HG03442 (cell line): ENCODE measurements around the gene ST7L.
A peak's percentile ranks its signal among the peaks of the same experiment; 100 is the strongest.

ENCODE experiments used
- ATAC-seq: cut with Tn5 transposase; IDR thresholded peaks from one replicate; pipeline ENCODE4 v1.9.1; 2021; ENCODE audit warnings: mild to moderate bottlenecking, moderate library complexity; ENCODE audit not compliant: unreplicated experiment

ST7L gene

DNA sequence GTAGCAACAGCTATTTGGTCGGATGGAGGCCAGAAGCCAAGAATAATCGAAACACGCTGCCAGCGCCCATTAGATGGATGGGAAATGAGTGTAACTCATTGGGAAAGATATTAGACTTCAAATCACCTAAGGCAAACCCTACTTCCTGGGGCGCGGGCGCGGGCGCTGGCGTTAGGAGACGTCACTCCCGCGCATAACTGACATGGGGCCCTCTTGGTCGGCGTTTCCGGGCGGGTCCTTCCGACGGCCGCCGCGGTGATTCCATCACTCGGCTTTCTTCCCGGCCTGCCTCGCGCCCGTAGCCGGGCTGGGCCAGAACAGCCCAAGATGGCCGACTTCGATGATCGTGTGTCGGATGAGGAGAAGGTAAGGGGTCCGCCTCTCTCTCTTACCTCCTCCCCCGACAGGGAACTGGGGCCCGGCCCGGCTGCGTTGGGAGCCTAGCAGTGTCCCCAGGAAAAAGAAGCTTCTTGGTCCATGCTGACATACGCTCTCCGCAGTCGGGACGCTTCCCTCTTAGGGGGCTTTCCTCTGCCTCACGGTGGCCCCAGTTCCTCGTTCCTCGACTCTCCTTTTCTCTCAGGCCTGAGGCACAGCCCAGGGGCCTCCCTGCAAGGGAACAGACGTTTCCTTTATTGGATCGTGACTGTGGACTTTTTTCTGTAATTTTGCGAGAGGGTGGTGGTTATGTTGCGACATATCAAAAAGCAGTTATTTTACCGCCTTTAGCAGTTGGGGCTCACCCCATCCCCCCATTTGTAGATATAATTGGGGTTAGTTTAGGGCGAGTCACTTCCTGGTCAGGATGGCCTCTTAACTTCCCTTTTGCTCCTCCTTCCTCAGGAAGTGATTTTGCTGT, 806 bp upstream of the ST7L start, which contains the start of gene CAPZA1:
Gene CAPZA1 (plus strand): TSS at position 315 of the 859 bp plus-strand sequence. CDS start 13 bp downstream, at position 328.
- ATAC-seq = peak; percentile 84

DNA sequence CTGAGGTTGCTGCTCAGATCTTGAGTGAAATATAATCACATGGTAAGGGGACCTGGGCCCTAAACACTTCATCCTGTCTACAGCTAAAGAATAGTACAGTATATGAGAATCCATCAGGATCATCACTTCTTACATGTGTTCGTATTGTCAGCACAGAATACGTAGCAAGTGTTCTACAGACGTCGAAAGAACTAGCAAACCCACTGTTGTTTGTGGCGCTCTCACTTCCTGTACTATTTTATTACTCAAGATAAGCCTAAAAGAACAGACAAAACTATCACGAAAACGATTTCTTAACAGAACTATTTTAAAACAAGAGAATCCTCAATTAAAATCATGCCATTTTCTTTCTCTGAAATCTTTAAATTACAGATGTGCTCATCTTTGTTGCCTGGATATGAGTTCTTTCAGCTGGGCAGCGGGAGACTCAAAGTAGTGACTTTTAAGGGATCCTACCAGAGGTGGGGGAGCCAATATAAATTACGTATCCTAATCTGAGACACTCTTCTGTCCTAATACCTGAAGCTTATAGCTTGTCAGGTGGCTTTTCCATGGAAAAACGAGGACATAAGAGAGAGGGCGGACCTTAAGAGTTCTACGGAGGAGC, 724 bp downstream of the ST7L start:
- no peak for ATAC-seq

DNA sequence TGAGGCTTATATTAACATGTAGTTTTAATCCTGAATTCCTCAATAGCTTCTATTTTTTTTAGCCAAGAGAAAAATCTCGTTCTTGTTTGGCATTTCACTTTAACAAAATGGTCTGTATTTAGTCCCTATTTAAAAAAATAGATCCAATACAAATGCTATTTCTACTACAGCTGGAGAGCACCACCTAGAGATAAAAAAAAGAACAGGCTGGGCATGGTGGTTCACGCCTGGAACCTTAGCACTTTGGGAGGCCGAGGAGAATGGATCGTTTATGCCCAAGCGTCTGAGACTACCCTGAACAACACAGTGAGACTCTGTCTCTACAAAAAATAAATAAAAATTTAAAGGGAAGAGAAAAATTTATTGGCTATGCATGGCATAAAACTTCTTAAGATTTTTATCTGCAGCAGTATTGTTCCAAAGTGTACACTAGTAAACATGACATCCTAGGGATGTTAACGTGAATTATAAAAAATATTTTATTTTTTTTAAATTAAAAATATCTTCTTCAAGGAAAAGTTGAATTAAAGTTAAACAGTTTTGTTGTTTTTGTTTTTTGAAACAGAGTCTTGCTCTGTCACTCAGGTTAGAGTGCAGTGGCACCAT, 4.4 kb downstream of the ST7L start:
- ATAC-seq = no peak

DNA sequence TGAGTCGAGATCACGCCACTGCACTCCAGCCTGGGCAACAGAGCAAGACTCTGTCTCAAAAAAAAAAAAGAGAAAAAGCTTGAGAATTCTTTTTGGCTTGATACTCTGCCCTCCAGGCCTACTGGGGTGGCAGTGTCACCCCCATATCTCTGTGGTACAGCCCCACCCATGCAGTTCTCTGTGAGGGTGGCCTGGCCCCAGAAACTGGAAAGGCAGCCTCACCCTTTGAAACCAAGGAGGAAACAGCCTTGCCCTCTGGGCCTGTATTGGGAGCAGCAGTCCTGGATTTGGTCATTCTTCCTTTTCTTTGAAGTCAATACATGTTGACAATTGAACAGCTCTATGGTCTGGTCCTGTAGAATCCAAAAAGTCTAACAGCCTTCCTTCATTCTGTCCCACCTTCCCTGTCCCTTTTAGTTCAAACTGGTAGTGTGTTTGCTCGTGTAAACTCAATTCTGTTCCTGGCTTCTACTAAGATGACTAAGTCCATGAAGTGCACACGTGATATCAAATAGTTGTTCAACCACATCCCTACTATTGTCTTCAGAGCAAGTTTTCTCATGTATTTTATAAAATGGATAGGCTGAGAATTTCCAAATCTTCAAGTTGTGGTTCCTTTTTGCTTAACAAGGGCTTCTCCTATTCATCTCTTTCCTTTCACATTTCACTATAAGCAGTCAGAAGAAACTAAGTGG, 13.2 kb downstream of the ST7L start:
- no peak for ATAC-seq

DNA sequence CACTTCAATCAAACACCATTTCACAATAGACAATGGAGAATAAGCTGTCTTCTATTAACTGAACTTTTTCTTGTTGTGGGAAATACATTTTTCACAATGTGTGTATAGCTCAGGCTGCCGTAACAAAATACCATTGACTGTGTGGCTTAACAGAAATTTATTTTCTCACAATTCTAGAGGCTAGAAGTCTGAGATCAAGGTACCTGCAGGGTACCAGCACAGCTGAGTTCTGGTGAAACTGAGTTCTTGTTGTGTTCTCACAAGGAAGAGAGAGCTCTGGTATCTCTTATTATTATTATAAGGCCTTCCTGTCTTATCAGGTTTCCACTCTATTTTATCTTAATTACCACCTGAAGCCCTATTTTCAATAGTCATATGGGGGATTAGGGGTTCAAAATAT, 15.4 kb downstream of the ST7L start:
- no peak for ATAC-seq

DNA sequence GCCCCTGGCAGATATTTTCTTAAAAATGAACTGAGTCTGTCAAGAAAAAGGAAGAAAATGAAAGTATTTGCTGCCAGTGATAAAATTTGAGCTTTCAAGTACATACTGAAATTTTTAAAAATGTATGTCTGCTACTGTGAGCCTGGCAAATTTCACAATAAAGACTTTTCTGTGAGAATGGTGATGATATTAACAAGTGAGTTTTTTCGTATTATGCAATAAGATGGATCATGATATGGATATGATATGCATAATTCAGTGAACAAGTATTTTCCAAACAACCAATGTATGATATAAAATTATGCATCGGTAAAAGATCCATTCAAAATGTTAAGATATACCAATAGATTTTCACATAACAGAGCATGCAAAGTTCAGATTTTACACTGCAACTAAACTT, 15.9 kb downstream of the ST7L start:
- ATAC-seq = no peak

DNA sequence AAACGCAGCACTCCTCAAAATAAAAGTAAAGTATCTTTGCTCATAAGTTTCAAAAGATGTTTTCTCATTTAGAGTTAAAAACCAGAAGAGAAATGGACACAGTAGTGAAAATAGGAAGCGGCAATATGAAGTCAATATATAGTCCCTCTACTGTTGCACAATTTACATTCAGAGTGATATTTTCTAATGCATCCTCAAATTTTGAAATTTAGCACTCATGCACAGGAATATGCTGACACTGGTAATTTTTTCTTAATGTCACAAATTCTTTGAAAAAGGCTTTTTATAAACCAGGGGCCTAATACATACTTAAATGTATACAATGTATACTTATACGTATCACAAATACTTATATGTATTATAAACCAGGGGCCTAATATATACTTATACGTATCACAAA, 19.5 kb downstream of the ST7L start:
- ATAC-seq = no peak

DNA sequence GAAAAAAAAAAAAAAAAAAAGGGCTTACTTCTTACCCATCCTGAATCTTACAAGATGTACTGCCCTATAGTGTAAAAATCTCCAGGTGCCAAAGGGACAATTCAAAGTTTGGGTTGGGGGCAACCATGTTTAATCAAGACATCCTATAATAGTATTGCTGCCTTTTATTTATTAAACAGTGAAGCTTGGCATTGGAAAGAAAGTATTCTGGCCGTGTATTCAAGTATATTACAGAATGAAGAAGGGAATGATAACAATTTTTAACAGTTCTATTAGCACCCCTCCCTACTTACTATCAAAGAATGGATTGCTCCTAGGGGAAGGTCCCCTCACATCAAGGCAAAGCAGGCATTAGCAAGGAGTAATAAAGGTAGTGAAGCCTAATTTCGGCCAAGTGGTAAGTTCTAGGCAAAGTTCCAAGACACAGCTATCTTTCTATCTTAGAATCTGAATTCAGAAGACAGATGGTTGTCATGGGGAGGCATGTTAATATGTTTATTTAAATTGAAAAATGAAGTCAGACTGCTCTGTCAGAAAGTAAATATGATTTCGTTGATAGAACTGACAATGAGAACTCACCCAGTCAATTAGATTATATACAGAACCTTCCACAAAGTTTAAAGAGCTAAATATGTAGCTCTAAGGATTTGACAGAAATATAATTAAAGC, 24.6 kb downstream of the ST7L start:
- no peak for ATAC-seq

DNA sequence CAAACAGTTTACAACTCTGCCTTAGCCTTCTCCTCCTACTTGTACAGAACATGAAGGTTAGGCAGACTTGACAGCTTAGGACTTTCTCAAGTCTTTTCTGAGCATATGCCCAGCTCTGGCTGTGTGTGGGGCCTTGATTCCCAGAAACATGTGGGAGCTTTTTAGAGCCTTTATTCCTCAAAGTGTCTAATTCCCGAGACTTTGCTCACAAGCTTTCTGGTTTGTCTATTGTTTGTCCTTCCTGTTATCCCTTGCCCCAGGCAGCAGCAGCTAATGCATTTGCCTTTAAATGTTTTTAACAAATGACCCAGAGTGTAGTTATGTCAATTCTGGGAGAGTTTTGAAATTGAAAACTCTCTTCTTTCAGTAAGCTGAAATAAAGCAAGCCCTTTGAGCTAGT, 29.2 kb downstream of the ST7L start:
- ATAC-seq = no peak

DNA sequence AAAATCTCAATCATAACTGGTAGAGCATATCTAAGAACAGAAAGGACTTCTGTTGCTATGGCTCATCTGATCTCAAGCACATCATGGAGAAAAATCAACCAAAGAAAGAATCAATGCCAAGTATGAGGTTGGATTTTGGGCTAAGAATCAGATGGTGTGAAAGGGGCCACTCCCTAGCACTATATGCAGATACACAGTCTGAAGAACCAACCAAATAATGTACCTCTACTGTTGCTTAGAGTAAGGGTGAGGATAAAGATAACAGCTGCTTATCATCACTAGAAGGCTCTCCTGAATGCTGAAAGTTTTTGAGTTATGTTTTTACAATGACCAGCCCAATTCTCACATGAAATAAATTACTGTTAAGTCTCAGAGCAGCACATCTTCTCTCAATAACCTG, 35.6 kb downstream of the ST7L start:
- no peak for ATAC-seq

DNA sequence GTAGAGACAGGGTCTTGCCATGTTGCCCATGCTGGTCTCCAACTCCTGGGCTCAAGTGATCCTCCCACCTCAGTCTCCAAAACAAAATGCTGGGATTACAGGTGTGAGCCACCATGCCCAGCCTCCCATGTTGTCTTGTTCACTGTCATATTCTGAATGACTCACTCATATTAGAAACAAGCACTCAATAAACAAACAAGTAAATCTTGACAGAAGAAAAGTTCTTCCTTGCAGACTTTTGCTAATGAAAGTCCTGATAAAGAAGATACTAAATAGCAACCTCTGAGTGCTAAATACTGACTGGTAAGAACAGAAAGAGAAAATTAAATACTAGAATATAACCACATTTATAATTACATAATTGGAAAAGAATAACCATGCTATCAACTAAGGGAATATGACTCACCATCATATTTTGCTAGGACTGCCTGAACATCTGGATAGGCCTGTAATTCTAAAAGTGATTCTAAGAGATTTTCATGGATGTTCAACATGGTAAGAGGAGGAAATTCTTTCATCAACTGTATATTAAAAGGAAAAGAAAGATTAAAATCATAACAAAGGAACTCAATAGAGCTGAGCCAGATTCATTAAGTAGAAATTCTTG, 37.3 kb downstream of the ST7L start:
- ATAC-seq = no peak

DNA sequence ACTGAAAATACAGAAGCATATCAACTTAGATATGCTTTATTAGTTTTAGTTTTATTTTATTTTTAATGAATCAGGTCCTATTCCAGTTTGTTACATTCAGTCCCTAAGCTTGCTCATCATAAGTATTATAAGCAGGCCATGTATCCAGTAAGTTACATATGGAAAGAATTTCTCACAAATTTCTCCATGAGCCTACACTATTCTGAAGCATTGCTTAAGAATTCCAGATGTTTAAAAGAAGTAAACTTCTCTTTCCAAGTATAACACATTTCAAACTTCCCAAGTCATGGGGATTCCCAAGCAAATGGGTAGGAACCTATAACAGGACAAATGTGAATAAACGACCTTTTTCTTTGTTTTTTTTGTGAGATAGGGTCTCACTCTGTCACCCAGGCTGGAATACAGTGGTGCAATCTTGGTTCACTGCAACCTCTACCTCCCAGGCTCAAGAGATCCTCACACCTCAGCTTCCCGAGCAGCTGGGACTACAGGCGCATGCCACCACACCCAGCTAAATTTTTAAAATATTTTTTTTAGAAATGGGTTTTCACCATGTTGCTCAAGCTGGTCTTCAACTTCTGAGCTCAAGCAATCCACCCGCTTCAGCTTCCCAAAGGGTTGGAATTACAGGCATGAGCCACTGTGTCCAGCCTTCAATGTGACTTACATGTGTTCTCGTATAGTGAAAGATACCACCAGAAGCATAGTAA, 39.0 kb downstream of the ST7L start:
- ATAC-seq = no peak

DNA sequence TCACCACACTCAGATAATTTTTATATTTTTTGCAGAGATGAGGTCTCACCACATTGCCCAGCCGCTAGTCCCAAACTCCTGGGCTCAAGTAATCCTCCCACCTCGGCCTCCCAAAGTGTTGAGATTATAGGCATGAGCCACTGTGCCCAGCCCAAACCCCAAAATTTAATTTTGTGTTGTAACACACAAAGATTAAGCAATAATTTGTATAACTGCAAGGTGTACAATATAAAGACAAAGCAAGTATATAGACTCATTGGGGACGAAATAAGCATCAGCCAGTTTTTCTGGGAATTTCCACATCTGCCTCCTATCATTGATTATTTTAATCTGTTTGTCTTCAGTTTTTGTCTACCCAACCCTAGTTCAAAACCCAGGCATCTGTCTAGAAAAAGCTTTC, 42.7 kb downstream of the ST7L start:
- ATAC-seq = no peak

DNA sequence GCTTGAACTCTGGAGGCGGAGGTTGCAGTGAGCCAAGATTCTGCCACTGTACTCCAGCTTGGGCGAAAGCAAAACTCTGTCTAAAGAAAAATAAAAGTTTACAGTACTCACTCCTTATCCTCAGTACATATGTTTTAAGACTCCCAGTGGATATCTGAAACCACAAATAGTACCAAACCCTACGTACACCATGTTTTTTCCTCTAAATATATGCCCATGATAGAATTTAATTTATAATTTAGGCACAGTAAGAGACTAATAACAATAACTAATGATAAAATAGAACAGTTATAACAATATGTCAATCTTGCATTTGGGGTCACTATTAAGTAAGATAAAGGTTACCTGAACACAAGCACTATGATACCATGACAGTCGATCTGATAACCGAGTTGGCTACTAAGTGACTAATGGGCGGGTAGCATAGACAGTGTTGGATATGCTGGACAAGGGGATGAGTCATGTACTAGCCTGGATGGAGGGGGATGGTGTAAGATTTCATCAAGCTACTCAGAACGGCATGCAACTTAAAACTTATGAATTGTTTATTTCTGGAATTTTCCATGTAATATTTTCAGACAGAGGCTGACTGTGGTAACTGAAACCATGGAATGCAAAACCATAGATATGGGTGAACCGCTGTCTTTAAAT, 43.7 kb downstream of the ST7L start:
- no peak for ATAC-seq

DNA sequence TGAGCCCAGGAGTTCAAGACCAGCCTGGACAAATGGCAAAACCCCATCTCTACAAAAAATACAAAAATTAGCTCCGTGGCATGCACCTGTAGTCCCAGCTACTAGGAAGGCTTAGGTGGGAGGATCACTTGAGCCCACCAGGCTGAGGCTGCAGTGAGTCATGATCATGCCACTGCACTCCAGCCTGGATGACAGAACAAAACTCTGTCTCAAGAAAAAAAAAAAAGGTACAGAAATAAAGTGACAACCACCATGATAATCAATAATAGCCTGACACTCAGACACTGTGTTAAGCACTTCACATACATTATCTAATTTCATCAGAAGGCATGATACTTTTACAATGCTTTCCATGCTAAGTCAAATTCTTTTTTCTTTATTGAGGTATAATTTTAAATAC, 53.1 kb downstream of the ST7L start:
- no peak for ATAC-seq

DNA sequence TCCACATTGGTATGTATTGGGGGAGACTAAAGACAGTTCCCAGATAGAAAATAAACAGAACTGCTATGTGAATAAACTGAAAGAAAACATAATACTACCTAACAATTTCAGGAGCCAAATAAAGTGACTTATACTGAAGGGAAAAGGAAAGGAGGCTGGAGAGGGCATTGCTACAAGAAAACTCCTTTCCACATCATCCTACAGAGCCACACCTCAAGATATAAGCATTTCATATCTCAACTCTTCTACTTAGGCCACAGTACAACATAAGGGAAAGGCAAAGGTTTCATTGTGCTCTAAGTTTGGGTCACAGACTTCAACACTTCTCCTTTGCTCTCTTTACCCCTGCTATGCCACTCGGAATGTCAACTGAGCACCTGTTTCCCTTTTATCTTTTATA, 54.9 kb downstream of the ST7L start:
- no peak for ATAC-seq

DNA sequence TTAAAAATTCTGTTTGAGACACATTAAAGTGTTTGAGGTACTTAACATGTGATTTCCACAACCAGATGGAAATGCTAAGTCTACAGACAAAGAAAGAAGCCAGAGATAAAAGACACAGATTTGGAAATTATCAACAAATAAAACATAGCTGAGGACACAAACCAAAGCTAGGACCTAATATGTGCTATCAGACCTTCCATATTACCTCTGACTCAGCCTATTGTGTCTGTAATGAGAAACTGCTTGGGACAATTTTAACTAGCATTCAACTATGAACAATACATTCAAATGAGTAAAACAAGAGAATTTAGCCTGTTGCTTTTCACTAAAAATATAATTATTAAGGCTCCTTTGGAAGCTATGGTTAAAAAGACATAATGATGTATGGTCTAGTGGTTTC, 55.6 kb downstream of the ST7L start:
- no peak for ATAC-seq

DNA sequence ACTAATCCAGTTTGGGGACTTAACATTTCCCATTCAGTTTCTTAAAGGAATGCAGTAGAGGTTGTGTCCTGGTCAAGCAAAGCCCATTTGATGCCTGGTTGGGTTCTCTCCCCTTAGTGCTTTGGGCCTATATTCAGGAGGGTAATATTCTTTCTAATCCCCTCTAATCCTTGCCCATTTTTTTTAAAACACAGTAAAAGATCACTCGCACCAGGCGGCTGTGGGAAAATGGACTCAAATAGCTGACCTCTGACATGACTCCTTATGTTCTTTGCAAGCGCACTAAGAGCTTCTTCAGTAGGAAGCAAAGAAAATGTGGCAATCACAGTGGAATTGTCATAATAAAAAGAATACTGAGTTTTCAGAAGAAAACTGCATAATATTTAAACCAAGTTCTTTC, 60.3 kb downstream of the ST7L start:
- ATAC-seq = no peak

DNA sequence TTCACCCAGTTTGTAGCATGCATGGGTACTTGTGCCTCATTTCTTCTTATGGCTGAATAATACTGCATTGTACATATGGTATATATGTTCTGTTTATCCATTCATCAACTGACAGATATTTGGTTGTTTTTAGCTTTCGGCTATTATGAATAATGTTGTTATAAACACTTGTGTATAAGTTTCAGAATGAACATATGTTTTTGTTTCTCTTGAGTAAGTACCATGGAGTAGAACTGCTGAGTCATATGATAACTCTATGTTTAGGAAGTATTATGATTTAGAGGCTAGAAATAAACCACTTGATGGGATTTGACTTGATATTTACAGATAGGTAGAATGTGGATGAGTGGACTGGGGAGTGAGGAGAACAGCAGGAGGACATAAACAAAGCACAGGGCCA, 61.6 kb downstream of the ST7L start:
- no peak for ATAC-seq
